Activated T-helper 1 cell treated with Interleukin-2 at 50 U/mL for 16 hours (primary cell): Measurements from ENCODE around the gene FAM72A.
"Not testable (repeated sequence)": the region's sequence is repeated elsewhere in the genome, so short reads cannot be mapped to it uniquely, and the experiment has no call there.

ENCODE experiments used
- DNase-seq: peaks from one replicate; pipeline ENCODE4 v3.0.0-alpha.2; 2020; ENCODE audit warnings: low read depth

Gene FAM72A

DNA sequence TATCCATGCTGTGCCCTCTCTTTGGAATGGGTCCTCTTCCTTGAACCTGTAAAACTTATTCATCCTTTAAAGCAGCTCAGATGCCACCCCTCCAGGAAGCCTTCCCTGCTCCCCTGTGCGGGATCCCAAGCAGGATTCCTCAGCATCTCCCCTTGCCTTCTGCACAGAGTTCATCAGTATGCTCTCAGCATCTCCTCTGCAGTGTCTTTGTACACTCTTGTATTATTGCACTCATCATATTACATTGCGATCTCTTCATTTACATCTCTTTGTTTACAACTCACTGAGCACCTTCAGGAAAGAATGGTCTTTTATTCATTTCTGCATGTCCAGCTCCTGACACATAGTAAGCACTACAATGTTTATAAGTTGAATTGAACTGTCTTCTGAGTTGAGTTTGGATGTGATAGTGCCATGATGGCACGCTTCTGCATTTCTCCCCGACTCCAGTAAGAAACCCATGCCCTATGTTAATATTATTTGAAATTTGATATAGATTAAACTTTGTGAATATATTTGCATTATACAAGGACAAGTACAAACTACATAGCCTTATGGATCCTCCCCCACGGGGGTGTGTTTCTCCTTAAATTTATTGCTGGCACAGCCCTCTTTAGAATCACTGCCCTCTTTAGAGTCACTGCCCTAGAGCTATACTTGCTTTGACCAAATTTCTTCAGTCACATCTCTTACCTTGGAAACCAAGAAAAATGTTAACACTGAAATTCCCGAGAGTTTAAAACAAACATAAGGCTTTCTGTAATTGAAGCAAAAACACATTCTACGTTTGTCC, 13.2 kb upstream of the FAM72A start:
- DNase-seq, result not testable (repeated sequence)

DNA sequence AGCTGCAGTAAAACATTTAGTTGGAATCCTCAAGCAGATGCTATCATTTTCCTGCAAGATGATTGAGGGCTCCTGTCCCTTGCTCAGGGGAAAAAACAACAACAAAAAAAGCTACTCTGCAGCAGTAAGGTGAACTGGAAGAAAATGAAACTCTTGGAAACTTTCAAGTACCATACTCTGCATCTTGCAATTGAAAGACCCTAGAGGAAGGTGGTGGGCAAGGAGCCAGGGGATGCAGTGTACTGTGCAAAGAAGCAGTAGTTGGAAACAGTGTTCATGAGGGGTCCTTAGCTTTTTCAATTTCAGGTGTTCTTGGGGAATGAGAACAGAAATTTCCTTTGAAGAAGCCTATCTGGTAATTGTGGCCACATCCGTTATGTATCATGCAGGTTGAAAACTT, 8.2 kb upstream of the FAM72A start:
- DNase-seq, result not testable (repeated sequence)

DNA sequence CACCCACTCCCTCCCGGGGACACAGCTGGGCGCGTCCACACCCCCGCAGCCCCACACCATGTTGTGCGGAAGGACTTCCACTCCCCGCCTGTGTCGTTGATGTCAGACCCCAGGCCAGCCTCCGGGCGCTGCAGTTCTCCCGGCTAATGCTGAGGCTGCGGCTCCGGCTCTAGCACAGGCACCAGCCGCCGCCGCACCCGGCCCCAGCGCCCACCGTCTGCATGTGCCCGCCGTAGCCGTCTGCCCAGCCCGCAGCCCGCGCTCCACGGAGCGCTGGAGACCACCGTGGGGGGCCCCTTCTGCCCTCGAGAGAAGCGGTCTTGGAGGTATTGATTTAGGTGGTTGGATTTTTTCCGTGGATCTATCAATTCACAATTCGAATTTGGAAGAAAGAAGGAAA, 2.9 kb upstream of the FAM72A start:
- DNase-seq, result not testable (repeated sequence)

DNA sequence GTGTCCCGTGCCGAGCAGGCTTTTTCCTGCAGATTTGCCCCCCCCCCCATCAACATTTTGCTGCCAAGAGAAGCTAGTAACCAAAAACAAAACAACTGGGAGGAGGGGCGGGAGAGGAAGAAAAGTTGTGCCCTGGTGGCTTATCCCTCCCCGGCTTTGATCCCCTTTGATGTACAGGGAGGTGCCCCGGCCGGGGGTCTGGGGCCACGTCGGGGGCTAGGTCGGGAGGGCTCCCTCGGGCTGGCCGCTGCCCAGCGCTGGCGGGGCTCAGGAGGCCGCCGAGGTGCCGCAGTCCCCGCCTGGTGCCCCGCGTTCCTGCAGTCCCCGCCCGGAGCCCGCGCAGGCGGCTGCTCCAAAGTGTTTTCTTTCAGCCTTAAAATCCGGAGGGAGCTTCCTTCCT, 2.2 kb upstream of the FAM72A start:
- DNase-seq, result not testable (repeated sequence)

DNA sequence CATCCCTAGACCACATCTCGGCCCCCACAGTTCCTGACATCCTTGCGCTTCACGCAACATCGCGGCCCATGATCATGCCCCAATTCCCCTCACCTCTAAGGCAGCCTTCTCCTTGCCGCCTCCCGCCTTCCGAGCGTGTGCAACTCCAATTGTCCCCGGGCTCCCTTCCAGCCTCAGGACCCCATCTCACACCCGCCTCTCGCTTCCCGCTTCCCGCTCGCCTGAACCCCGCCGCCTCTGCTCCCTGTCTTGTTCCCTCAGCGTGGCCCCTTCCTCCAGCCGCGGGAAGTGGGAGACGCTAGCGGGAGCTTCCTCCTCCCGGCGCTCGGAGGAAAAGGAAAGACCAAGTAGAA, 1.5 kb upstream of the FAM72A start:
- DNase-seq, result not testable (repeated sequence)

DNA sequence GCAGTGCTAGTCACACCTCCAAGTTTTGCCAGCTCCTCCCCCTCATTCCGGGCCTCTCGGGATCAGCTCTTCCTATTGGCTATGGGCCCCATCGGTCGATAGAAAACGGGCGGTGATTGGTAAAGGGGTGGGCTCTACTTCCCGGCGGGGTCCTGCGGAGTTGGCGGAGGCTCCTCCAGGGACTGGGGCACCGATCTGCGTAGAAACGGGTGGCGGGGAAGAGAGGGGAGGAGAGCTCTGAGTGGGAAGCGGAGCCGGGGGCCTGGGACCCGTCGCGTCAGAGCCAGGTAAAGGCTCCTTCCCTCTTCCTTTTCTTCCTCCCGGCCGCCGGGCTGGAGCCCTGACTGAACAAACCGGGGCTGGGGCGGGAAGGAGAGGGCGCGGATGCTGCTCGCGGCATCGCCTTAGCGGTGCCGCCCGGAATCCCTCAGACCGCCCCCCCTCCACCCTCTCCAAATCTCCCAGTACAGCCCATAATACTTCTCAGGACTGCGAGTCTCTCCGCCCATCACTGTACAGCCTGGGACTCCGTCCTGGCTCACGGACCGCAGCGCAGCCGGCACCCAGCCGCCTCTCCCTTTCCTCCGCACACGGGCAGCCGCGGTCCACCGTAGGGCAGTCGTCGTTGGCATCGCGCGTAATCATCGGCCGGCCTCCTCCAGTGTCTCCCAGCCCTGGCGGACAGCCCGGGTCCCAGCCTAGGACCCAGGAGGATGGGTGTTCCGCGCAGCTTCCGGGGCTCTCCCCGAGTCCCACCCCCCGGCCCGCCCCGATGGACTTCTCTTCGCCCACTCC, 922 bp upstream of the FAM72A start, which contains the start of gene SRGAP2:
SRGAP2 (plus strand) TSS at position 178 of the 795 bp plus-strand sequence. CDS start 2,430 bp downstream, outside the sequence.
- DNase-seq, result peak; percentile 9

DNA sequence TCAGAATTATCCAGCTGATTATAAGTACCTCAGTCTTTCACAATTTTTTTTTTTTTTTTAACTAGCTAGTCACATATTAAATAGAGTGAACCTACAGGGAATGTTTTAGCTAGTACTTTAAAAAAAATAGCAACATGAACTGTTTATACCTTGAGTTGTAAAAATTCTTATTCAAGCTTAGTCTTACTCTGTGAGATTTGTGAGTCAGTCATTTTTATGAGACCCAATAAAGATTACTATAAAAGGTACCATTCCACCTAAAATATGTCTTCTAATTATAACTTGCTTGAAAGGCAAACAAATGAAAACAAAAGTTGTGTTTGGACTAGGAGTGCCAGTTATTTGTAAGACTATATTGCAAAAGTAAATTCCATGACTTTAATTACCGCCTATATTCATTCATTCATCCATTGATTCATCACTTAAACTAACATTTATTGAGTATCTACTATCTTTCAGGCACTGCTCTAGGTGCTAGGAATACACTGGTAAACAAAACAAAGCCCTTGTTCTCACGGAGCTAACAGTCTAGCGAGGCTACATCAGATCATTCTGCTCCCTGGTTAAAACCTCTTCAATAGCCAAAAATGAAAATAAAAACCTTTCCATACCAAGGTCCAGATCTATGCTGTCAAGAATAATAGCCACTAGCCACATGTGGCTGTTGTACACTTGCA, 5.8 kb downstream of the FAM72A start:
- DNase-seq, result not testable (repeated sequence)

DNA sequence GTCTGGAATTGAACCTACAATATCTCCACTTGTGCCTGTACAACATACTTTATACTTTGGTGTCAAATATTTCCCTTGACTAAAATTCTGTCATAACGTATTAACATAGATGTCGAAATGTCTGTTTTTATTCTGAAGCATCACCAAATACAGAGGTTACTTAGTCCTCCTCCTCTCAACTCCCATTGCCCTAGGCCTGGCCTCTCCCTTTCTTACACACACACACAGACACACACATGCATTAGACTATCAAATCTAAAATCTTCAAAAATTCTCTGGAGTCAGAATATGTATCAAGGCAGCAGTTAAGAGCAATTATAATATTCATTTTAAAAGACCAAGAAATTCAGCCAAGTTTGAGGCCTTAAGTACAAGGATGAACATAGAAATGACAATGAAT, 7.5 kb downstream of the FAM72A start:
- not testable (repeated sequence) for DNase-seq

DNA sequence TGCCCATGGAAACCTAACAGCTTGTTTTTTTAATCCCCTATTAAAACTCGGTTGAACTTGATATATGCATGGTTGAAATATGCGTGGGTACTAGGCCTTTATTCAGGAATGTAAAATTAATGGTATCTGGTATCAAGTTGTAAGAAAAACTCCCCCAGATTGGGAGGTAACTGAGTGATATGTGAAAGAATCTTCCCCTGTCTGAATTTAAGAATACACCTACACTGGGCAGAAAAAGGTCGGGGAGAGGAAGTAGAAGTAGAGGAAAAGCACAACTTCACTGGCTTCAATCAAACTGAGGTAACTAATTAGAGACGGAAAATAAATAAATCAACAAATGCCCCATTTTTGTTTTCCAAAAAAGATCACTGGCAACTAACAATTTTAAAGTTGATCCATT, 15.8 kb downstream of the FAM72A start:
- DNase-seq, result not testable (repeated sequence)

DNA sequence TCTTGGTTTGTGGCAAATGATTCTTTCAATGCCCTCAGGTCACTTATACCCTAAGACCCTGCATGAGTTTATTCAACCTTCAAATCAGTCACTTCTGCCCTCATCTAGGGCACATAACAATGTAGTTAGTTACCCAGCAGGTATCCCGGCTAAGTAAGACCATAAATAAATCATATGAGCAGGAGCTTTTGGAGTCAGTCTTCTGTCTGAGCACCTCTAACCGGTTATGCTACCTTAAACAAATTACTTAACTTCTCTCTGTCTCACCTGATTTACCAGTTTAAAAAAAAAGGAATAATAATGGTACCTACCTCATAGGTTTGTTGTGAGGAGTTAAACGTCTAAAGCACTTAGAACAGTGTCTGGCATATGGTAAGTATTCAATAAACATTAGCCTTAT, 16.9 kb downstream of the FAM72A start:
- not testable (repeated sequence) for DNase-seq

DNA sequence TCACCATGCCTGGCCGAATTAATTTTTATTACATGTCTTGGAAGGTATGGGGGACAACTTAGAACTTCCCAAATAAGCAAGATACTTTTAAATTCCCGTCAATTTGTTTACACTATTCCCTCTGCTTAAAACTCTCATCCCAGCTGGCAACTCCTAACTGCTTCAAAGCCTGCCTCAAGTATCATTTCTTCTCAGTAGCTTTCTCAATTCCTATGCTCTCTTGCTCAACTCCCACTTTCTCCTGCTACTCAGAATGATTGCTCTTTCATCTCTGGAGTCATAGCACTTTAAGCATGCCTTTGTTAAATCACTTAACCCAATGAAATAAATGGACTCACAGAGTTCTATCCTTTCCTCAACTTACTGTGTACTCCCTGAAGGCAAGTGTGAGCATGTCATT, 18.9 kb downstream of the FAM72A start:
- DNase-seq, result not testable (repeated sequence)

DNA sequence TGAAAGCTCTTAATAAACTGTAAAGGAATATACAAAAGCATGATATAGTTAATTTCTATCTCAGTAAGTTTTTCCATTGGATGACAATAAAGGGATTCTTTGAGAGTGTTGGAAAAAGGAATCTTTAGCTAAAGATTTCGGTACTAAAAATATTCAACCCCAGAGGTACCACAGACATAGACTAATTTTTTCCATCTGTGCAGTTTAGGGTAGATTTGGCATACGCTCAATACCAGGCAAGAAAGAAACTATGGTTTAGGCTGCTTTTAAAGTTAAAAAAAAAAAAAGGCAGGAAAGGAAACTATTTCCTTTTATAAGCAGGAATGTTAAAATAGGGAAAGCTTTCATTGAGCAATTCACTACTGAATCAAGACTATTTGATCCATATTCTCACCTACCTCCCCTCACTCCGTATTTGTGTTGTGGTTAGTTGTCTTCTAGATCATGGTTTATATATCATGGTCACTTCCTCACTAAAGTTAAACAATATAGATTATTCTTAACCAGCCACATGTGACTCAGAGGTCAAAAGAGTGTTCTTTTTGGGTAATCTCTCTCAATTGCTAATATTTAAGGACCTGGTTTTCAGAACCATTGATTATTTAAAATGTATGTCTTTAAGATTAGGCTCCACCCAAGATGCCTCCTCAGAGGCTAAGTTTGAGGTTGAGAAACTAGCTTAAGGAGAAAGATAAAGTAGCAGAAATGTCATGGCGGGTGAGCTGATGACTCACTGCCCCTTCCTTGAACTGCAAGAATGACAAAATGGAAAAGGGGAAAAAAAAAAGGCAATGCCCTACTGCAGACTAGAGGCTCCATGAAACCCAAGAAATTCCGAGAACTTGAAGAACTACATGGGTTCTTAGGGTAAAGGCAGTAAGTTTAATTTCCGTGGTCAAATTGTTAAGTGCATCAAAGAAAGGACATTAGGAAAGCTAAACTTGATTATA, 20.0 kb downstream of the FAM72A start:
- not testable (repeated sequence) for DNase-seq

DNA sequence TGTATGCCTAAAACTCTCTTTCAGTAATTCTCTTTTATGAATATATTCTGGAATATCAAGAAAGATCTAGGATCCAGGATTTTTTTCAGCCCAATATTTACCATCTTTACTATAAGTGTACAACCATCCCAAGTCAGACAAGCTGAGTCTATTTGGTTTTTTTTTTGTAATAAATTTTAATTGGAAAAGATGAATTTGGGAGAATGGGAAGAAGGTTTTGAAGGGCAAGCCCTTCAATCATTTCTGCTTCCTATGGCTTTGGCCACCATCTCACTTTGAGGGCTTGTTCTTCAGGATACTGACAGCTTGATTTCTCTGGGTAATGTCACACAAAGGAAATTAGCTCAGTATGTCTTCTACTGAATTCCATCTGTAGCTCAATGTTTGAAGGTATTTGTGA, 23.0 kb downstream of the FAM72A start:
- DNase-seq, result not testable (repeated sequence)

DNA sequence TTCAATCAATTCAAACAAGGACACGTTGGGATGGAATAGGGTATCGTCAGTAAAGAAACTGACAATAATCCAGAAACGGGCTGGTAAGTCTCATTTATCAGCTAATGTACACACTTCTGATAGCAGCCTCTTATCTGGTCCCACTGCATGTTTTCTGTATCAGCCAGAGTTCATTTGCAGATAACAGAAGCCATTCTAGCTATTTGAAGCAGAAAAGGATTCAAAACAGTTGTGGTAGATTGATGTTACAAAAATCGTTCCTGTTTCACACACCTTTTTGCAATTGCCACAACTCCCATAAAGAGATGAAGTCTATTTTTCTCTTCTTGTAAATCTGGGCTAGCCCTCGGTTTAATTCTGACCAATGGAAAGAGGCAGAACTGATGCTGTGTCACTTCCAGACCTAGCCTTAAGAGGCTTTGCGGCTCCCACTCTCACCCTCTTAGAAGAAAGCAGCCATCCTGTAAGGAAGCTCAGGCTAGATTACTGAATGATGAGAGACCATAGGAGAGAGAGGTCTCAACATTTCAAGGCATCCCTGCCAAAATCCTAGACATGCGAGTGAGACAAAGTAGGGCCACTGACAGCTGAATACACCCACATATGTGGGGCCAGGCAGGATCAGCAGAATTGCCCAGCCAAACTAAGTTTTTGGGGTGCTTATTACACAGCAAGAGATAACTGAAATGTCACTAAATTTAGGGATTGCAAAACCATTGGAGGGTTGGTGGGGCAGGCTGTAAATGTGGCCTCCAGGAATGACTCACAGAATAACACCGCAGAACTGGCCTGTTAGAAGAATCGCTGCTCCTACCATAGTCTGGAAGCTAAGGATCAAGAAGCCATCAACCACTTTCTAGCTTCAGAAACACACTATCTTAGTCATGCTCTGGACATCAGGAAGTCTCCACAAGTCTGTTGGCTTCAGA, 24.3 kb downstream of the FAM72A start:
- not testable (repeated sequence) for DNase-seq

DNA sequence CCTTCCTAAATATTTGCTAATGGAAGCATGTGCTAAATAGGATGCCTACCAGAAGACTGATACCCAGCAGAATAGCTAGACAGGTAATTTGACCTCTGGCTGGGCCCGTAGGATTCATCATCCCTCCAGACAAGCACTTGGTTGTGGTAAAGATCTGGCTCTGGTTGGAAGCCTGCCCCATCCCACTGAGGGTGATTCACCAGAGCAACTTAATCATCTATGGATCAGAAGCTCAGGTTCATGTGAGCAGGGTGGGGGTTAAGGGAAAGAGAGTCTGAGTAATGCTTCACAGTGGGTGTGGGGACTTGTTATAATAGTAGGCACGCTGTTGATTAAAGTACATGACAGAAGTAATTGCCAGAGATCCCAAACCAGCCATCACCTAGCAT, 26.5 kb downstream of the FAM72A start:
- not testable (repeated sequence) for DNase-seq

DNA sequence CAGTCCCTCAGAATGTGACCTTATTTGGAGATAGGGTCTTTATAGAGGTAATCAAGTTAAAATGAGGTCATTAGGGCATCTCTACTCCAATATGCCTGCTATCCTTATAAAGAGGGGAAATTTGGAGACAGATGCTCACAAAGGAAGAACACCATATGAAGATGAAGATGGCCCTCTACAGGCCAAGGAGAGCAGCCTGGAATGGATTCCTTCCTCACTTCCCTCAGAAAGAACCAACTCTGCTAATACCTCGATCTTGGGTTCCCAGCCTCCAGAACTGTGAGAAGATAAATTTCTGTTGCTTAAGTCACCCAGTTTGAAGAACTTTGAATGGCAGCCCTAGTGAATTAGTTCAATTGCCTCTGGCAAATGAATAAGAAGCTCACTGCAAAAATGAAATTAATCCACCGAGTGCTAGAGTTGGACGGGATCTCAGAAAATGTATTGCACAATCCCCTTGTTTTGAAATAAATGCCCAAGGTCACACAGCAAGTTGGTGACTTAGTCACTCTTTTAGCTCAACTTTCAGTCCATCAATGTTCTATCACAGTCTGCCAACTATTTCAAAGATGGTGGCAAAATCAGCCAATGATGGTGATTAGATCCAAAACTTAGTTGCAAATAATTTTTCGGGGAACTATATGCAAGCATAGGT, 27.1 kb downstream of the FAM72A start:
- not testable (repeated sequence) for DNase-seq

DNA sequence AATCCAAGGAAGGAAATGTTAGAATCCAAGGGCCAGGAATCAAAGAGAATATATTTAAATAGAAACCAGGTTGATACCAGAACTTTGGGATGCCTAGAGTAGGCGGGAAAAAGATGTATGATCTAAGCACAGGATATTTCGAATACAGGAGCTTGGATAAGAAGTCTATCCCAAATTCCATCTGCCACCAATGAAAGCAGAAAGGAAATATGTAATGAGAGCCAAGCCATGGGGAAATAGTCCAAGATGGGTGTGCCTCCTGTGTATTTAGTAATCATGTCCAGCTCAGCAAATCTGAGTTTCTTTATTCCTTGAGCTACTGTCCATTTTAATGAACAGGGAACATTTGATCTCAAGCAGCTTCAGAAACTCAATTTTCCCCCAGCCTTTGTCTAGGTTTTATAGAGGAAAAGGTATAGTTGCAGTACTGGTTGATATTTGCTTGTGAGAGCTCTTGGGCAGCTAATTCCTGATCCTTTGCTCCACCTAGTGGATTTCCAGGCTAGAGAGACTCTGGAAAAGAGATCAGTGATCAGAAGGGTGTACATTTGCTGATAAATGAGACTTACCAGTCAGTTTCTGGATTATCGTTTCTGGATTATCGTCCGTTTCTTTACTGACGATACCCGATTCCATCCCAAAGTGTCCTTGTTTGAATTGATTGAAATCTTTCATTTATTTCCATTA, 28.3 kb downstream of the FAM72A start:
- DNase-seq, result not testable (repeated sequence)

DNA sequence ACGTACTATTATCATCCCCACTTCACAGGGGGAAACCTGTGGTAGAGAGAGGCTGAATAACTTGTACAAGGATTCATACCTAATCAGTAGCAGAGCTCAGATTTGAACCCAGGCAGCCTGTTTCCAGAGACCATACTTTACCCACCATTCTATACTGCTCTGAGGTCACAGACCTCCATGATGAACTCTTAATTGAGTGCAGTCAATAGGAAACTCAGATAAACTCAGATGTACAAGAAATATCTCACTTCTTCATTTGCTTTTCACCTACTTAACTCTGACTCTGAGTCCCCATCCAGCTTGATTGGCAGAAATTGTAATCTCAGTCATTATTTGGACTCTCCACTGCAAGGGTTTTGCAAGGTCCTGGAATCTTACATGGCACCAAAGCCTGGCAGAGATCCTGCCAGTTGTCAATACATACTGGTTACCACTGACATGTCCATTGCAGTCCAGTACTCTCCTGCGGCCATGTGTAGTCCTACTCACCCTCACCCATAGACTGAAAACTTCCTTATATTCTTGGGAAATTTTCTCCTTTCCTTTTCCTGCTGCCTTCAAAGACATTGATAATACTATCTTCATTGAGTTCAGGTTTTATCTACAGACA, 29.4 kb downstream of the FAM72A start:
- DNase-seq, result not testable (repeated sequence)

DNA sequence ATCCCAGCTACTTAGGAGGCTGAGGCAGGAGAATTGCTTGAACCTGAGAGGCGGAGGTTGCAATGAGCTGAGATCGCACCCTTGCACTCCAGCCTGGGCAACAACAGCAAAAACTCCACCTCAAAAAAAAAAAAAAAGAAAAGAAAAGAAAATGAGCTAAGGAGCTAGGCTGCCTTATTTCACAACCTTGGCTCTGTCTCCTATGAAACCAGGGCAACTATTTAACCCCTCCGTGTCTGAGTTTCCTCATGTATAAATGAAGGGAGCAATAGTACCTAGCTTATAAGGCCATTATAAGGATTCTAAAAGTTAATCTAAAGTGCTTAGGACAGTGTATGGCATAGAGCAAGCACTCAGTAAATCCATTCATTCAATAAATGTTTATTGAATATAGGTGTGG, 32.8 kb downstream of the FAM72A start:
- DNase-seq, result not testable (repeated sequence)
